HG02884 (cell line): ENCODE data around the gene C6orf47.

Experiments
- ATAC-seq: cut with Tn5 transposase; IDR thresholded peaks from one replicate; pipeline ENCODE4 v1.9.1; 2021; ENCODE audit warnings: mild to moderate bottlenecking, moderate library complexity; ENCODE audit not compliant: unreplicated experiment

The C6orf47 gene

DNA sequence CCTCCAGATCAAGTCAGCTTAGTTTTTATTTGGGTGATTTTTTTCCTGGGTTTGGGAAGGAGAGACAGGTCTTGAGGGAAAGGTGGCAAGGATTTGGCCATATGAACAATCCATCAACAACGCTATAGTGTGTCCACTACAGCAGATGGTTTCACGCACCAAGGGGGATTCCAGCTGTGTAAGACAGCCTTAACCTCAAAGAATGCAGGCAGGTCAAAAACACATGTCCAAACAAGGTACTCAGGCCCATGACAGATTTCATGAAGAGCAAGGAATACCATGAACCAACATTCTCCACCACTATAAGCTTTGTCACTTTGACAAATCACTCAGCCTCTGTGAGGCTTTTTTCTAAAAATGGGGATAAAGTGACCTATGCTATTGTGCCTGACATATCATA, 43.6 kb downstream of the C6orf47 start:
- no peak for ATAC-seq

DNA sequence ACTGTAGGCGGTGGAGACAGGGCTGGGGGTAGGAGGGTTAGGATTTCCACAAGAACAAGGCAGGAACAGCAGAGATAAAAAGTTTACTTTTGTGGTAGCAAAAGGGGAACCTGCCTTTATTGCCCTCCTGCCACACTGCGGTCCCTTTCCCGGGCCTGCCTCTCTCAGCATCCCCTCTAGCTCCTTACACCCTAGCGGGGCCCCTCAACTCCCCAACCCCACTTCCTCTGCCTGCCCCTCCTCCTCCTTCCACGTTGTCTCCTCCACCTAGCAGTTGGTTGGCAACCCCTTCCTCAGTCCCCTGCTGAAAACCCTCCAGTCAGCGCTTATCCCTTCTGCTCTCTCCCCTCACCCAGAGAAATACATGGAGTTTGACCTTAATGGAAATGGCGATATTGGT, 44.8 kb downstream of the C6orf47 start:
- no peak for ATAC-seq

DNA sequence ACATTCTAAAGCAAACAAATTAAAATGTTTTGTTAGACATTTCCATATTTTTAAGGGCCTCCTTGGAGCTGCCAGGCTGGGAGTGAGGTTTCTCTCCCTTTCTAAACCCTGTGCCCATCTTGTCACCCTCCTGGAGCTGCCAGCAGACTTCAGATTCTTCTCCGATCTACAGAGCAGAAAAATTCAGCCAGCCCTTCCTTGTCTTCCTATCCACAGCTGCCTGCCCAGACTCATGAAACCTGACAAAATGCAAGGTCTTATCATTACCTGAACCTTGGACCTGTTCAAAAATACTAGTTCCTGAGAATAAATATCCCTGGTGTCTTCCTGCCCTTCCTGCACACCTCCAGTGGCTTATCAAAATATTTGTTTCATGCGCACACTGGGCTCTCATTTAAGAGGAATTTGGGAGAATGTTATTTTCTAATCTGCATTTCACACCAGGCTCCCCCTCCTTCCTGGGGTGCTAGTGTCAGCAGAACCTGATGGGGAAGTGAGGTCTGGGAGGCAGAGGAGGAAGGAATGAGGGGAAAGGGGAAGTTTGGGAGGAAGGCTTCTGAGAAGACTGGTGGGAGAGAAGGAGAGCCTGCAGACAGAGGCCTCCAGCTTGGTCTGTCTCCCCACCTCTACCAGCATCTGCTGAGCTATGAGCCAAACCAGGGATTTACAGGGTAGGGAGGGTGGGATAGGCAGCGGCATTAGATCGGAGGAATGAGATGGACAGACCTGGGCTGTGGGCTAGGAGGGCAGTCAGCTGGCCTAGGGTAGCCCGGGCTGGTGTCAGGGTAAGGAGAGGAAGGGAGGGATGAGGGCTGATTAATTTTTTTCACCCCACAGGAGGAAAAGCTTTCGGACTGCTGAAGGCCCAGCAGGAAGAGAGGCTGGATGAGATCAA, 45.6 kb downstream of the C6orf47 start, which contains the start of gene AIF1:
TSS of gene AIF1 (plus strand) at position 551 of the 895 bp plus-strand sequence. CDS start at position 647, 96 bp downstream.
- ATAC-seq, result no peak

DNA sequence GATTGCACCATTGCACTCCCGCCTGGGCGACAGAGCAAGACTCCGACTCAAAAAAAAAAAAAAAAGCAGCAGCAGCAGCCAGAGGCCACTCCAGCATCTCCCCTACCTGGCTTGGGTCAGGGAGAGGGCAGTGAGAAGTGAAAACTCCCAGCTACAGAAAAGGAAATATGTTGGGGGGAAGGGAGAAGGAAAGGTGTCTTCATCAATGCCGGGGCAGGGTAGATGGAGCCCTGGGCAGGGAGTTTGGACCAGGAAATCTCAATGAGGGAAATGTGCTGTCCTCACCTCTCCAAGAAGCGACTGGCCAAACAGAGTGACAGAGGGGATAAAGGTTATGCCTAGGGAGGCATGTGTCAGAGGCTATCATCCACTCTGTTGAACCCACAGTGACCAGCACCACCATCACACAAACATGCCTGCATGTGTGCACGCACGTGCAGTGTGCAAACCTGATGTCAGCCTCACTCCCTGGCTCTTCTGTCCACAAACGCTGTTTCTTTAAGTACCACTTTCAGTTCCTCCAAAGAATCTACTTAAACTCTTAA, 46.4 kb downstream of the C6orf47 start:
- no peak for ATAC-seq

DNA sequence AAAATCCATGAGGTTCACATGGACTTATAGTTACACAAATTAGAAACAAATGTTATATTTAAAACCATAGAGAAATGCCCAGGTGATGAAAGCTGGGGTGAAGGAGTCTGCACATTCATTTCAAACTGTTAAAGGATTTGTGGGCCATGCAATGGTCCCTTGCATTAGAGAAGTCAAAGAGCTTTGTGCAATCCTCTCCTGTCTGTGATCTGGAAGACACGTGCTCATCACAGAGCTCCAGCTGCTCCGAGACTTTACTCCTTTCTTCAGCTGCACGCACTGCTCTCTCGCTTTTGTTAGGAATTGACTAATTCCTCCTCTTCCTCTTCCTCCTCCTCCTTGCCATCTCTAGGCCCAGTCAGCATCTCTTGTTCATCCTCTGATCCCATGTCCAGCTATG, 49.6 kb downstream of the C6orf47 start:
- ATAC-seq, result no peak

DNA sequence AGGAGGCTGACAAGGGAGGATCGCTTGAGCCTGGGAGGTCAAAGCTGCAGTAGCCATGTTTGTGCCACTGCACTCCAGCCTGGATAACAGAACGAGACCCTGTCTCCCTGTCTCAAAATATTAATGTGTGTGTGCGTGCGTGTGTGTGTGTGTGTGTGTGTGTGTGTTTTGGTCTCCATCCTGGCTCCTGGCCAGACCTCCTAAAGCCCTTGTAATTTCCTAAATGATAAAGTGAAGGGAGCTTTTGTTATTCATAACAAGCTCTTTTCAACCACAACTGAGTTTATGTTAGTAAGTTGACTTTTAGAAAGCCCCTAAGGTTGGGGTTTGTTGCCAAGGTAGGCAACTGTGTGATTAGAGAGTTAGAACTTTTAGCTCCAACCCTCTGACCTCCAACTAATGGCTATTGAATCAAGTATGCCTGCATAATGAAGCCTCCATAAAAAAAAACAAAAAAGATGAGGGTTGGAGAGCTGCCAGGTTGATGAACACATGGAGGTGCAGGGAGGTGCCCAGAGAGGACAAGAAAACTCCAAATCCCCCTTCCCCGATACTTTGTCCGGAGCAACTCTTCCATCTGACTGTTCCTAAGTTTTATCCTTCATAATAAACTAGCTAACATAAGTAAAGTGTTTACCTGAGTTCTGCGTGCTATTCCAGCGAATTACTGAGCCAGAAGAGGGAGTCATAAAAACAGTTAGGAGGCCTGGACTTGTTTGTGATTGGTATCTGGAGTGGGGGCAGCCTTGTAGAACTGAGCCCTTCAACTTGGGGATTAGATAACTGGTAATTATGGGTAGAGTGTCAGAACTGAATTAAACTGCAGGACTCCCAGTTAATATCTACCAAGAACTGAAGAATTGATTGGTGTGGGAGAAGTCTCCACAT, 50.8 kb downstream of the C6orf47 start:
- ATAC-seq, result no peak
